HL-60 (cell line): Measurements from ENCODE around the gene KDM4F.

ENCODE experiments used
- GABPA ChIP-seq: IDR thresholded peaks from 2 replicates; pipeline ENCODE4 v1.6.1; 2012; ENCODE audit warnings: low read depth
- POLR2AphosphoS5 ChIP-seq: IDR thresholded peaks from 2 replicates; pipeline ENCODE4 v1.6.1; 2012; ENCODE audit warnings: low read depth
- SPI1 ChIP-seq: IDR thresholded peaks from 2 replicates; pipeline ENCODE4 v1.6.1; 2012; ENCODE audit warnings: low read depth, mild to moderate bottlenecking, borderline replicate concordance
- TF ChIP-seq, protein P1 (sequence below): IDR thresholded peaks from one replicate; pipeline ENCODE4 v1.5.1; 2011; ENCODE audit warnings: low read length, control low read depth, inconsistent platforms; ENCODE audit not compliant: insufficient read depth
- TF ChIP-seq, protein P2 (sequence below): IDR thresholded peaks from 2 replicates; pipeline ENCODE4 v1.6.1; 2012; ENCODE audit warnings: low read depth; ENCODE audit not compliant: insufficient replicate concordance

DNA sequence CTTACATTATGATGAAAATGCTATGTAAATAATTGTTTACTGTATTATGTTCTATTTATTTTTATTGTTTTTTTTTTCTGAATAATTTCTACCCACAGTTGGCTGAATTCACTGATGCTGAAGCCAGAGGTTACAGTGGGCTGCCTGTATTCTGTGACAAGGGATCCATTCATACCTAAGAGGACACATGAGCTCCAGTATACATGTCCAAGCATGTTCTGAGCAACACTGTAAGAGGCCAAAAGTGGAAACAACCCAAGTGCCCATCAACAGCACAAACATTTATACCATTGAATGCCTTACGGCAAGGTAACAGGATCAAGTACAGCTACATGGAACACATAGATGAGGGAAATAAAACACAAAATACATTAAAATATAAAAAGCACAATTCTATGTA lies 16.1 kb downstream of the KDM4F start:
- TF ChIP-seq, protein P1, sequence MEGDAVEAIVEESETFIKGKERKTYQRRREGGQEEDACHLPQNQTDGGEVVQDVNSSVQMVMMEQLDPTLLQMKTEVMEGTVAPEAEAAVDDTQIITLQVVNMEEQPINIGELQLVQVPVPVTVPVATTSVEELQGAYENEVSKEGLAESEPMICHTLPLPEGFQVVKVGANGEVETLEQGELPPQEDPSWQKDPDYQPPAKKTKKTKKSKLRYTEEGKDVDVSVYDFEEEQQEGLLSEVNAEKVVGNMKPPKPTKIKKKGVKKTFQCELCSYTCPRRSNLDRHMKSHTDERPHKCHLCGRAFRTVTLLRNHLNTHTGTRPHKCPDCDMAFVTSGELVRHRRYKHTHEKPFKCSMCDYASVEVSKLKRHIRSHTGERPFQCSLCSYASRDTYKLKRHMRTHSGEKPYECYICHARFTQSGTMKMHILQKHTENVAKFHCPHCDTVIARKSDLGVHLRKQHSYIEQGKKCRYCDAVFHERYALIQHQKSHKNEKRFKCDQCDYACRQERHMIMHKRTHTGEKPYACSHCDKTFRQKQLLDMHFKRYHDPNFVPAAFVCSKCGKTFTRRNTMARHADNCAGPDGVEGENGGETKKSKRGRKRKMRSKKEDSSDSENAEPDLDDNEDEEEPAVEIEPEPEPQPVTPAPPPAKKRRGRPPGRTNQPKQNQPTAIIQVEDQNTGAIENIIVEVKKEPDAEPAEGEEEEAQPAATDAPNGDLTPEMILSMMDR = no peak
- TF ChIP-seq, protein P2, sequence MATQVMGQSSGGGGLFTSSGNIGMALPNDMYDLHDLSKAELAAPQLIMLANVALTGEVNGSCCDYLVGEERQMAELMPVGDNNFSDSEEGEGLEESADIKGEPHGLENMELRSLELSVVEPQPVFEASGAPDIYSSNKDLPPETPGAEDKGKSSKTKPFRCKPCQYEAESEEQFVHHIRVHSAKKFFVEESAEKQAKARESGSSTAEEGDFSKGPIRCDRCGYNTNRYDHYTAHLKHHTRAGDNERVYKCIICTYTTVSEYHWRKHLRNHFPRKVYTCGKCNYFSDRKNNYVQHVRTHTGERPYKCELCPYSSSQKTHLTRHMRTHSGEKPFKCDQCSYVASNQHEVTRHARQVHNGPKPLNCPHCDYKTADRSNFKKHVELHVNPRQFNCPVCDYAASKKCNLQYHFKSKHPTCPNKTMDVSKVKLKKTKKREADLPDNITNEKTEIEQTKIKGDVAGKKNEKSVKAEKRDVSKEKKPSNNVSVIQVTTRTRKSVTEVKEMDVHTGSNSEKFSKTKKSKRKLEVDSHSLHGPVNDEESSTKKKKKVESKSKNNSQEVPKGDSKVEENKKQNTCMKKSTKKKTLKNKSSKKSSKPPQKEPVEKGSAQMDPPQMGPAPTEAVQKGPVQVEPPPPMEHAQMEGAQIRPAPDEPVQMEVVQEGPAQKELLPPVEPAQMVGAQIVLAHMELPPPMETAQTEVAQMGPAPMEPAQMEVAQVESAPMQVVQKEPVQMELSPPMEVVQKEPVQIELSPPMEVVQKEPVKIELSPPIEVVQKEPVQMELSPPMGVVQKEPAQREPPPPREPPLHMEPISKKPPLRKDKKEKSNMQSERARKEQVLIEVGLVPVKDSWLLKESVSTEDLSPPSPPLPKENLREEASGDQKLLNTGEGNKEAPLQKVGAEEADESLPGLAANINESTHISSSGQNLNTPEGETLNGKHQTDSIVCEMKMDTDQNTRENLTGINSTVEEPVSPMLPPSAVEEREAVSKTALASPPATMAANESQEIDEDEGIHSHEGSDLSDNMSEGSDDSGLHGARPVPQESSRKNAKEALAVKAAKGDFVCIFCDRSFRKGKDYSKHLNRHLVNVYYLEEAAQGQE = no peak
- no peak for TF ChIP-seq POLR2AphosphoS5
- no peak for TF ChIP-seq SPI1
- no peak for TF ChIP-seq GABPA
